Ishikawa (cell line): Measurements from ENCODE around the gene DGCR8.

Experiments
- CEBPB ChIP-seq: IDR thresholded peaks from 2 replicates; pipeline ENCODE4 v1.6.1; 2012
- CREB1 ChIP-seq: IDR thresholded peaks from 2 replicates; pipeline ENCODE4 v1.6.1; 2012; ENCODE audit warnings: low read depth
- EGR1 ChIP-seq: IDR thresholded peaks from 2 replicates; pipeline ENCODE4 v1.6.1; 2012
- EP300 ChIP-seq: IDR thresholded peaks from 2 replicates; pipeline ENCODE4 v1.6.1; 2012; ENCODE audit warnings: borderline replicate concordance
- FOXM1 ChIP-seq: IDR thresholded peaks from 2 replicates; pipeline ENCODE4 v1.6.1; 2012; ENCODE audit warnings: low read depth, borderline replicate concordance
- MAX ChIP-seq: IDR thresholded peaks from 2 replicates; pipeline ENCODE4 v1.6.1; 2012
- NFIC ChIP-seq: IDR thresholded peaks from 2 replicates; pipeline ENCODE4 v1.6.1; 2012
- RAD21 ChIP-seq: IDR thresholded peaks from 2 replicates; pipeline ENCODE4 v1.6.1; 2012; ENCODE audit warnings: low read depth
- REST ChIP-seq: IDR thresholded peaks from 2 replicates; pipeline ENCODE4 v1.6.1; 2012; ENCODE audit warnings: low read depth, mild to moderate bottlenecking
- TAF1 ChIP-seq: IDR thresholded peaks from 2 replicates; pipeline ENCODE4 v1.6.1; 2012; ENCODE audit warnings: low read depth, mild to moderate bottlenecking
- TCF12 ChIP-seq: IDR thresholded peaks from 2 replicates; pipeline ENCODE4 v1.6.1; 2012; ENCODE audit warnings: low read depth
- TEAD4 ChIP-seq: IDR thresholded peaks from 2 replicates; pipeline ENCODE4 v1.6.1; 2012
- USF1 ChIP-seq: IDR thresholded peaks from 2 replicates; pipeline ENCODE4 v1.6.1; 2012
- YY1 ChIP-seq: IDR thresholded peaks from 2 replicates; pipeline ENCODE4 v1.6.1; 2012; ENCODE audit warnings: low read depth
- ZBTB7A ChIP-seq: IDR thresholded peaks from 2 replicates; pipeline ENCODE4 v1.6.1; 2012; ENCODE audit warnings: low read depth

The DGCR8 gene

GRCh38 chr22:20127318-20127868 lies 47.4 kb downstream of the DGCR8 start:
- TF ChIP-seq TCF12: no peak

- TF ChIP-seq USF1: no peak
- no peak for TF ChIP-seq TCF12
- TF ChIP-seq CEBPB: no peak
- no peak for TF ChIP-seq YY1
- no peak for TF ChIP-seq TEAD4
- no peak for TF ChIP-seq TAF1
- no peak for TF ChIP-seq EGR1
- no peak for TF ChIP-seq FOXM1
- no peak for TF ChIP-seq MAX
- no peak for TF ChIP-seq RAD21
- no peak for TF ChIP-seq REST
- TF ChIP-seq CREB1: no peak
- no peak for TF ChIP-seq ZBTB7A
- no peak for TF ChIP-seq NFIC
- no peak for TF ChIP-seq EP300
Measured at GRCh38 chr22:20127869-20128618, 48.0 kb downstream of the DGCR8 start.

- TF ChIP-seq REST: no peak
- no peak for TF ChIP-seq CEBPB
- no peak for TF ChIP-seq EP300
- no peak for TF ChIP-seq TEAD4
- no peak for TF ChIP-seq MAX
- TF ChIP-seq CREB1: no peak
- no peak for TF ChIP-seq ZBTB7A
- no peak for TF ChIP-seq USF1
Measured at GRCh38 chr22:20128619-20128901, 48.5 kb downstream of the DGCR8 start.

- TF ChIP-seq RAD21 (peak; percentile 50; the same call in 1 of the 2 replicates), NFIC (no peak), MAX (no peak), ZBTB7A (no peak), EGR1 (no peak), EP300 (no peak)
Measured at GRCh38 chr22:20128902-20129746, 49.1 kb downstream of the DGCR8 start.

GRCh38 chr22:20129747-20130014 lies 49.6 kb downstream of the DGCR8 start:
- TF ChIP-seq YY1 (peak; percentile 68), TCF12 (no peak)

GRCh38 chr22:20130319-20130718 lies 50.3 kb downstream of the DGCR8 start:
- no peak for TF ChIP-seq REST
- no peak for TF ChIP-seq TEAD4
- TF ChIP-seq TAF1: no peak
- no peak for TF ChIP-seq NFIC
- no peak for TF ChIP-seq EP300
- no peak for TF ChIP-seq CEBPB
- no peak for TF ChIP-seq FOXM1
- no peak for TF ChIP-seq USF1
- TF ChIP-seq EGR1: no peak
- no peak for TF ChIP-seq TCF12
- TF ChIP-seq RAD21: no peak
- no peak for TF ChIP-seq MAX
- TF ChIP-seq ZBTB7A: no peak
- TF ChIP-seq YY1: no peak
- no peak for TF ChIP-seq CREB1
